ENCODE data around the gene SSUH2. TPM values are rescaled to one million over a fixed set of nuclear protein-coding genes. Genes with fewer than 3 reads are reported as not detected.

SSUH2 gene
- total RNA-seq, 2 experiments from 2014 or later, result 0.11 to 0.31 TPM

- H3K4me1 Mint-ChIP-seq (ENCODE audit: low read depth), result no peaks in the 10 kb centered on the region
- no peaks in the 10 kb centered on the region for H3K9me3 Mint-ChIP-seq
- CTCF ChIA-PET, result no interaction called here
- no peak for TF ChIP-seq CTCF (IDR thresholded peaks at IDR 0.05)
- intact Hi-C loops (cut with micrococcal nuclease), result no loop called here
- POLR2A ChIA-PET, result no interaction called here
- no peaks in the 10 kb centered on the region for H3K36me3 Mint-ChIP-seq (ENCODE audit: low read depth)
- H3K27ac Mint-ChIP-seq, result no peak overlapping the region
- no peak overlapping the region for H3K4me3 Mint-ChIP-seq
- no peak for DNase-seq
- ATAC-seq, result no peak
- peaks cover 12% of the 10 kb centered on the region for H3K27me3 Mint-ChIP-seq
Observed at GRCh38 chr3:8667463-8668091, 23.0 kb upstream of the SSUH2 start.

DNA sequence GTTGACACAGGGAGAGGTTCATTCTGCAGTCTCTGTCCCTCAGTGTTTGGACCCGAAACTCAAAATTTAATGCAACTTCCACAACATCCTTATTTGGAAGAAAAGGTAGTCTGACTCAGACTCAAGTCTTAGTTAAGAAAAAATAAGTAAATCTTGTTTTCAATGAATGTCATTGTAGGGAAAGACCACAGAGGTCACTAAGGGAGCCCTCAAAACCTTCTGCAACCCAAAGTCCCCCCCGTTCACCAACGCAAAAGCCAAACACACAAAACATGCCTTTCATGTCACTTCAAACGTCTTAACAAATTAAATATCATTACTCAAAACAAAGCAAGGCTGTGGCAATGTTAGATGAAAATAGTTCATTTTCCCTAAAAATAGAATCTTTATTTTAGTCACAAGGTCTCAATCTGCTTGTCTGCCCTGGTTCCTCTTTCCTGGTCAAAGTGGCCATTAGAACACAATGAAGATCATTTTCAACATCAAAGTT is 20.9 kb upstream of the SSUH2 start:
- no peak for DNase-seq
- intact Hi-C loops (cut with micrococcal nuclease), result no loop called here
- POLR2A ChIA-PET, result no interaction called here
- no peak overlapping the region for H3K4me3 Mint-ChIP-seq
- H3K36me3 Mint-ChIP-seq (ENCODE audit: low read depth), result no peaks in the 10 kb centered on the region
- no peak for TF ChIP-seq CTCF (IDR thresholded peaks at IDR 0.05)
- no peak overlapping the region for H3K27ac Mint-ChIP-seq
- H3K27me3 Mint-ChIP-seq, result peaks cover 15% of the 10 kb centered on the region
- H3K4me1 Mint-ChIP-seq (ENCODE audit: low read depth), result no peaks in the 10 kb centered on the region
- CTCF ChIA-PET, result no interaction called here
- H3K9me3 Mint-ChIP-seq, result no peaks in the 10 kb centered on the region
- no peak for ATAC-seq

- peak; percentile 71 for TF ChIP-seq CTCF (IDR thresholded peaks at IDR 0.05)
- CTCF ChIA-PET, result interaction anchor here (0.6 to 1.5 kb wide), 7 partner anchors 10 to 311 kb away, joined by 3 to 7 read pairs (median 3); partner anchors contain the start of gene OXTR
- ATAC-seq (no peak), DNase-seq (peak; percentile 70)
- H3K36me3 Mint-ChIP-seq (ENCODE audit: low read depth), result no peaks in the 10 kb centered on the region
- H3K4me3 Mint-ChIP-seq, result no peak overlapping the region
- intact Hi-C loops (cut with micrococcal nuclease), result no loop called here
- no peak overlapping the region for H3K27ac Mint-ChIP-seq
- no peaks in the 10 kb centered on the region for H3K9me3 Mint-ChIP-seq
- H3K27me3 Mint-ChIP-seq, result peaks cover 23% of the 10 kb centered on the region
- H3K4me1 Mint-ChIP-seq (ENCODE audit: low read depth), result no peaks in the 10 kb centered on the region
- POLR2A ChIA-PET, result no interaction called here
Observed at GRCh38 chr3:8663177-8664061, 18.8 kb upstream of the SSUH2 start.

DNA sequence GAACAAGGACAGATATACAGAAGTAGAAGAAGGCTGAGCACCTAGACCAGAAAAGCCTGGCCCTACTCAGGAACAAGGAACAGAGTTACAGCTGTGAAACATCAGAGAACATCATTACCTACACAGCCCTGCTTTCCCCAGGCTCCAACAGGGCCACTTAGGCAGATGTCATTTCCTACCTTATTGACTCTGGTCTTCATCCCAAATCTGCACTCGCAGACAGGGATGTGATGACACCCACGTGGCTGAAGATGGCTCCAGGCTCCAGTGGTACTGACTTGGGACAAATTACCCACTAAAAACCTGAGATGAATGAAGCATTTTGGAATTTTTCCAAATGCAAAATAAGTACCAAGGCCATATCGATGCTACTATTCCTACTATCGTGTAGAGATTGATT is 18.0 kb upstream of the SSUH2 start:
- no peaks in the 10 kb centered on the region for H3K9me3 Mint-ChIP-seq
- ChIA-PET CTCF (interaction anchor here (0.6 to 1.5 kb wide), 4 partner anchors 11 to 107 kb away, joined by 3 to 7 read pairs (median 4); partner anchors contain the start of gene OXTR), POLR2A (no interaction called here)
- ATAC-seq (no peak), DNase-seq (no peak)
- H3K27ac Mint-ChIP-seq, result no peak overlapping the region
- no peaks in the 10 kb centered on the region for H3K4me1 Mint-ChIP-seq (ENCODE audit: low read depth)
- no peak for TF ChIP-seq CTCF (IDR thresholded peaks at IDR 0.05)
- no peaks in the 10 kb centered on the region for H3K36me3 Mint-ChIP-seq (ENCODE audit: low read depth)
- intact Hi-C loops (cut with micrococcal nuclease), result no loop called here
- no peak overlapping the region for H3K4me3 Mint-ChIP-seq
- H3K27me3 Mint-ChIP-seq, result peaks cover 23% of the 10 kb centered on the region
